Stimulated activated CD8-positive, alpha-beta memory T cell treated with anti-CD3 and anti-CD28 coated beads, Interleukin-4, amount 100 ng/mL, for 4 hours (primary cell): ENCODE results near the gene COL15A1.

Source experiments
- DNase-seq, 2 donors: peaks; one replicate each; pipeline ENCODE4 v3.0.0-alpha.2; 2020; ENCODE audit warnings: low read depth in 2 of 2, low spot score in 1 of 2

Gene COL15A1

GRCh38 chr9:99103901-99104458 is 160.3 kb downstream of the COL15A1 start:
- no peak for DNase-seq

GRCh38 chr9:99104459-99105151 is 160.9 kb downstream of the COL15A1 start, which contains the start of gene TGFBR1:
TGFBR1 (plus strand) TSS chr9:99105113; CDS start chr9:99105206, 93 bp downstream.
- peak; percentile 71 to 88 for DNase-seq

DNA sequence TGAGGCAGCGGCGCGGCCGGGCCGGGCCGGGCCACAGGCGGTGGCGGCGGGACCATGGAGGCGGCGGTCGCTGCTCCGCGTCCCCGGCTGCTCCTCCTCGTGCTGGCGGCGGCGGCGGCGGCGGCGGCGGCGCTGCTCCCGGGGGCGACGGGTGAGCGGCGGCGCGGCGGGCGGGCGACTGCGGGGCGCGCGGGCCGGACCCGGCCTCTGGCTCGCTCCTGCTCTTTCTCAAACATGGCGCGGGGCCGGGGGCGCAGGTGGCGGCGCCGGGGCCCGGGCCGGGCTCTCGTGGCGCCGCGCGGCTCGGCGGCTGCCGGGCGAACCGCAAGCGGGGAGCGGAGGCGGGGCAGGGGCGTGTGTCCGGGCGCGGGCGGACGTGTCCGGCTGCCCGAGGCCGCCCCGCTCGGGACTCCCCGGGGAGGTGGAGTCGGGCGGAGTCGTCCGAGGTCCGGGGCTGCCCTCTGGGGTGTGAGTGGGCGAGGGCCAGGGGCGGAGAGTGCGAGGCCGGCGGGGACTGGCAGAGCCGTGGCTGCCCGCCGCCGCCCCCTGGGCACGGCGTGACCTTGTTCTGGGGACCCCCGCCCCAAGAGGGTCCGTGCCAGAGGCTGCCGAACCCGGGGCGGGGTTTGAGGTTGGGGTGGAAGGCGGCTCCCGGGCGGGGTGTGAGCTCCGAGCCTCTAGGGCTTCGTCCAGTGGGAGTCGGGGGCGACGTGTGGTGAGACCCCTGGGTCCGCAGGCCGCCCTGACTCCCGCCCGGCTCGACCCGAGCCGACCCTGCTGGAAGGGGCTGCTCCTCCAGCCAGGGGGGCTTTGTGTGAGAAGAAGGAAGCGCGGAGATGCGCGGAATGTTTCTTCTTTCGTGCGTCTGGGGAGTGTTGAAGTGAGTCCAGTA is 161.7 kb downstream of the COL15A1 start:
- DNase-seq: no peak

DNA sequence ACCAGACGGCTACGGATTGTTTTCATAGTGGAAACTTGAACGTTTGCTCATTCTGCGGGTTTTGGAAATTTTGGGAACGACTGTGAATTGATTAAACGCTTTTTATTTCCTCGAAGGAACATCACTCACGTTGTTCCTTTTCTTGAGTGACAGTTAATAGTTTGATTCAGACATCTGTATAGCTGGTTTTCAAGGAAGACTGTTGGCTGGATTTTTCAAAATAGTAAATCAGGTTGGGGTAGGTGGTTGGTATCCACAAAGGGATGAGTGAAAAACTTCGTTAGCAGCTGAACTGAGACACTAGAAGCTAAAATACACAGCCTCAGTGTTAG is 162.3 kb downstream of the COL15A1 start:
- no peak for DNase-seq

DNA sequence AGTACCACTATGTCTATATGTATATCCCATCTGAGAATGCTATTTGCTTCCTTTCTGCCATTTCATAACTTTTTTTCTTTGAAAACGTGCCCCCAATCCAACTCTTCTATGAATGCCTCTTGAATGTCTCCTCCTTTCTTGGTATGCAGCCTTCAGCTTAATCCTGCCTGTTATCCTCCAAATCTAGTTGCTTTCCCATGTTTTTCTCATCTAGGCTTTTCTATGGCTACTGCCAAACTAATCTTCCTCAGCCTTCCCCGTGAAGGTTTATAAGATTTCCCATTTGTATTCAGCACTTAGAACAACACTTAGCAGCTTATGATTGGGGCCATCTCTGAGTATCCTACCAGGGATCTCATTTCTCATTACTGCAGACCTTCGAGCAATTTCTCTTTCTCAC is 163.7 kb downstream of the COL15A1 start:
- DNase-seq: no peak

DNA sequence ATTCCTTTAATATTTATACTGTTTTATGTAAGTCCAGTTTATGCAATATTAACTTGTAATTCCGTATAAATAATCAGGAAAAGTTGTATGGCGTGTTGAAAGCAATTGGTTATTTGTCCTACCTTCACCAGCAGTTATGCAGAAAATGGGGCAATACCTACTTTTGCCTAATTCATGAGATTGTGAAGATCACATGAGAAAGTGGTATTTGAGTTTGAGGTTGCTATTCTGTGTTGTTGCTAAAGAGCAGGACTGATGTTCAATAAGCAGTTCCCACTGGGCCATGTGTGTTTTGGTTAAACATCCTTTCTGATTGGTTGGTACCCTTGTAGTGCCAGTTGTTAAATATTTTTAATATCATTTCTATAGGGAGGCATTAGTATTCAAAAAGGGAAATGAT is 164.4 kb downstream of the COL15A1 start:
- no peak for DNase-seq

DNA sequence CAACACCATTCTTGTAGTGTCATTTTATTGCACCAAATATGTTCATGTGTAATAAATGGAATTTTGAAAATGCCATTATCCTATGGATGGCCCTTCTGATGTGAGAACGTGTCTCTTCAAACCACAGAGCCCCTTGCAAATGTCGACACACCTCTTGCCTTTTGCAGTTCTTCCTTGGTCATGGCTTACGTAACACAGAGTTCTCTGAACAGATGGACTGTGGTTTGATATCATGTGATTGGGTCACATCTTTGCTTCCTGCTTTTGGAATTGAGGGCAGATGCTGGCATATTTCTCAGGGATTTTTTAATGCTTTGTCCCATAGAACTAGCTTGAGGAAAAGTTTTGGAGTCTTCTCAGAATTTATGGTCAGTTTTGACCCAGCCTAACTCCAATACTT is 165.8 kb downstream of the COL15A1 start:
- no peak for DNase-seq

DNA sequence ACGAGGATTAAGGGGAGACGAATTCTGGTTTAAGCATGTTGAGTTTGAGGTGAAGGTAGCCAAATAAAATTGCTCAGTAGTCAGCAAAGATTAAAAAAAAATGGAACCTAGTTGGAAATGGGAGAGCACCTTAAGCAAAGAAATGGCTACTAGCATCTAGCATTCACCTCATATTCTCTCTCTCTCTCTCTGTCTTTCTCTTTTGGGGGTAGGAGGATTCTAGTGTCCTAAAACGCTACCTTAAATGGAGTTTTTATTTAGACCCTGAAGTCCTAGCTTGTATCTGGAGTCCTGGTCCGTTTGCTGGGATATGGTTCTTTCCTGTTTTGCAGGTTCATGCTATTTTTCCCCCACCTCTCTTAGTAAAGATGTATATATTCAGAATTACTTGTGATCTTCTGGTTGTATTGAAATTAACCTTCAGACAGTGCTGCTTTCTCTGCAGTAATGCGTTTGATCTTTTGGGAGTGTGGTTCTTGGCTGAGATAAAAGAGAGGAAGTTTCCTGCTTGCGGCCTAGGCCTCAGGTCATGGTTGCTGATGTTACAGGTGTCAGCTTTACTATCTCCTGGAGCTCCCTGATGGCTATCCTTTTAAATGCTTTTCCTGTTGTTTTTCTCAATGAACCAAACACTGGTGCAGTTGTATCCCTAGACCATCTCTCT is 169.2 kb downstream of the COL15A1 start:
- DNase-seq: no peak

- DNase-seq: no peak
Measured at GRCh38 chr9:99113414-99114048, 169.8 kb downstream of the COL15A1 start.

DNA sequence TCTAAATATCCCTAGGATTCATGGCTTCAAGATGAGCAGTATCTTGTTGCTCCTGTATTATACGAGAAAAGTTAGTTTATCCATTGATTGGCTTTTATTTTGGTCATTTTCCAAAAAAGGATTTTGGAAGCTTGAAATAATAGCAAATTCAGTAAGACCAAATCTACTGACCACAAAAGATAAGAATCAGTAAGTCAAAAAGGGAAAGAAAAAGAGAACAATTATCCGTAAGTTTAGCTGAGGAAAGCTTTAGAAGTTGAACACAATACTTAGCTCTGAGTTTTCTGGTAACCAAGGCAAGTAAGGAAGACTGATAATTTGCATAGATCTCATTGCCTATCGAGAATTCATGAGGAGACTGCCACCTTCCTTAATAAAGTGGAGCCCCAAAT is 170.3 kb downstream of the COL15A1 start:
- DNase-seq: no peak

DNA sequence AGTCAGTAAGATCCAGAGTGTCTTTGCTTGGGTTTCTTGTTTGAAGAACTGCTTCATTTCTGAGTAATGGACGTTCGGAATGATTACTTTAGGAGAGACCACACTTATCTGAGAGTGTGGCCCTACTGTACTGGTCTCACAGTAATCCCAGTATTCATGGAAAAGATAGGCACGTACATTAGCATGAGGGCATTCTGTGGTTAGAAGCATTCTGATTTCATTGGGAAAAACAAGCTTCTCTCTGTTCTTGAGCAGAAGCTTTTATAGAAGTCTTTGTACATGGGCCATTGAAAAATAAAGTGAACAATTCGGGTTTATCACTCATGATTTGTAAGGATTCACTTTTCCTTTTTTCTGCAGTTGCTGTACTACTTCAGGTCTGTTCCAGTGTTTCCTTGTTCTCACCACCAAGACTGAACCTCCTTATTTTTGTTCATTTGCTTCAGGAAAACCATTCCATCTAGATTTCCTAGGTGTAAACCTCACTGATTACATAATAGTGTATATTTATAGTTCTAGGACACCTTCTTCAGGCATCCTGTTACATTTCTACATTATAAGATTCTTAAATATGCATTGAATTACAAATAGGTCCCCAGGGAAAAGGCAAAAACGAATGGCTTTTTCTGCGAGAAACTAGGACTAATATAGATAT is 171.3 kb downstream of the COL15A1 start:
- DNase-seq: no peak

DNA sequence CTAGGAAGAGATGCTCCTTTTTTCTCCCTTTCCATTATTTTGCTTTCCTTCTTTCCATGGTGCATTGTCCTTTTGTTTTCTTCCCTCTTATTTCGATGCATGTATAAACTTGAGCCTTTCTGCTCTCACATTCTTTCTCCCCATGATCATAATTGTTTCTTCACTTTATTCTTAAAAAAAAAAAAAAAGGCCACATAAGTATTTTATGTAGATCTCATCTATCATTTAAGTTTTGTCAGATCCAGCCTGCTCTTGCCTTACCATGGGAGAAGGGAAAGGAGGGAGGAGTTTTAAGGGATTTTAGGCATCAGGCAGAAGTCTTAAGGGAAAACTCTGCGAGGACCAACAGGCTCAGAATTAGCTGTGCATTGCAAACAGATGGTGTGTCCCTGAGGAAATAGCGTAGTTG is 172.3 kb downstream of the COL15A1 start:
- DNase-seq: no peak

DNA sequence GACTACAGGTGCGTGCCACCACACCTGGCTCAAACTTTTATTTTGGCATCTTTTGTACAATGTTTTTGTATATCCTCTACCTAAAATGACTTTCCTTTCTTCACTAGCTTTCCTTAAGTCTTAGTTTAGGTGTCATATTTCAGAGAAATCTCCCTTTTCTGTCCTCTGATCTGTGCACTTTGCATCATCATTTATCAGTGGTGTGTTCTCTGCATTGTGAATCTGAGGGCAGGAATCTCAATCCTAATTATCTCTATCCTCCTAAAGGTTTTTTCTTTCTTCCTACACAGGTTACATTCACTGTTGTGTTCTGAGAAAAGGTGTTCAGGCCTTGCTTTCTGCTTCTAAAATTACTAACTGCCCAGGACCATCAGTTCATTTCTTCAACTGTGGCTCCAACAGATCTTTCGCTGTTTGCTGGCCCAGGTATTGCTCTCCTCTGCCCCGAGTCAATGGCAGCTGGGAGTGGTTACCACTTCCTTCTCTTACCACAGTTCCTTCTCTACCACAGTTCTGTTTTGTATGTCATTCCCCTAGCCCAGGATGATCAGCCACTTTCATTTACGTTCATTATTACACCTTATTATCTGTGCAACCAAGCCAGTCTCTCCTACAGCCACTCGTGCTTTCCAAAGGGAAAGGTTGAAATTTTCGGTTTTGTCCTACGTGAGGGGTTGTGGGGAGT is 175.2 kb downstream of the COL15A1 start:
- no peak for DNase-seq

- DNase-seq: no peak
Measured at GRCh38 chr9:99119976-99120655, 176.4 kb downstream of the COL15A1 start.
